RWPE1 (cell line): ENCODE measurements around the gene SNURF.
"Not testable (repeated sequence)": the region's sequence is repeated elsewhere in the genome, so short reads cannot be mapped to it uniquely, and the experiment has no call there.

Experiments used
- CTCF ChIA-PET: fragments of 350-600 bp; sonication (Branson Sonifier 250); formaldehyde crosslinking; extraction: SDS; loops from one replicate; lab custom pipeline; 2021; lab: Yijun Ruan, JAX
- POLR2A ChIA-PET: fragments of 400-600 bp; formaldehyde crosslinking; extraction: SDS; loops from one replicate; lab custom pipeline; 2020; ENCODE audit warnings: antibody characterized with exemption; ENCODE audit not compliant: low non-redundant PET; lab: Yijun Ruan, JAX
- DNase-seq: peaks from one replicate; pipeline ENCODE4 v3.0.0; 2012; ENCODE audit warnings: low spot score
- H3K27ac ChIP-seq: fragments of 450-650 bp; 2 replicates; pipeline ENCODE4 v1.5.1; 2017
- CTCF ChIP-seq: fragments of 450-650 bp; conservative IDR thresholded peaks from 2 replicates; pipeline ENCODE4 v1.5.1; 2017; ENCODE audit warnings: low read depth, mild to moderate bottlenecking

Gene SNURF

GRCh38 chr15:24933716-24934115, 21.1 kb upstream of the SNURF start:
- DNase-seq = no peak
- H3K27ac ChIP-seq = no peak overlapping the region
- POLR2A ChIA-PET = no interaction called here
- TF ChIP-seq CTCF = no peak
- CTCF ChIA-PET = no interaction called here

- H3K27ac ChIP-seq, CTCF ChIA-PET, POLR2A ChIA-PET, DNase-seq: not testable (repeated sequence)
Measured at GRCh38 chr15:24938224-24938623, 16.6 kb upstream of the SNURF start.

GRCh38 chr15:24940236-24940635, 14.6 kb upstream of the SNURF start:
- no peak for TF ChIP-seq CTCF
- POLR2A ChIA-PET = no interaction called here
- no peak overlapping the region for H3K27ac ChIP-seq
- no peak for DNase-seq
- CTCF ChIA-PET = no interaction called here

- ChIA-PET CTCF (no interaction called here), POLR2A (no interaction called here)
- no peak overlapping the region for H3K27ac ChIP-seq
- no peak for DNase-seq
- TF ChIP-seq CTCF = no peak
Measured at GRCh38 chr15:24943361-24943760, 11.4 kb upstream of the SNURF start.

DNA sequence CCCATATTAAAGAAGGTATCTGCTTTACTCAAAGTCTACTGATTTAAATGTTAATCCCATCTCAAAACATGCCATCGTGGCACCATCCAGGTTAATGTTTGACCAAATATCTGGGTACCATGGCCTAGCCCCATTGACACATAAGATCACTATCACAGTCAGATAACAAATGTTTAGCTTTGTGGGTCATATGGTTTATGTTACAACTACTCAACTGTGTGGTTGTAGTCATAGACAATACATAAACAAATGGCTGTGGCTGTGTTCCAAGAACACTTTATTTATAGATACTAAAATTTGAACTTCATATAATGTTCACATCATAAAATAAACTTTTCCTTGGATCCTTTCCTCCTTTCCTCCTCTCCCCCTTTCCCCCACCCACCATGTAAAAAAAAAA, 9.8 kb upstream of the SNURF start:
- CTCF ChIA-PET = interaction anchor here (0.9 kb wide), 1 partner anchor 110 kb away, joined by 3 read pairs; no protein-coding TSS in a partner anchor
- no peak for DNase-seq
- H3K27ac ChIP-seq = no peak overlapping the region
- POLR2A ChIA-PET = no interaction called here
- no peak for TF ChIP-seq CTCF

DNA sequence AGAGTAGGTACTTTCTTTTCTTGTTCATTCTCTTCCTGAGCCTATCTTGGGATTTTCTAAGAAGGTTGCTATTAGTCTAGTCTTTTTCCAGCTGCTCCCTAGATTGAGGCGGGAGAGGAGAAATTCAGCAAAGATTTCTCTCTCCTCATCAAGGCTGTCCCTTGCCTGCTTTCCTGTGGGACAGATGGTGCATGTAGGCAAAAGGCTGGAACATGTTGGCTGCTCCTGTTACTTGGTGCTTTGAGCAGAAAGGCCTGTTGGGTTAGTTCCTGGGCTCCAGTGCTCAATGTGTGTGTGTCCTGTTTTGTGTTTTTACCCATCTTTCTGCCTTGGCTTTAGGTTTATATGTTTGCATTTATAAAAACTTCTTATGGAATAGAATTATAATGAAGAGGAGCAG, 9.1 kb upstream of the SNURF start:
- no peak for DNase-seq
- CTCF ChIA-PET = interaction anchor here (0.7 kb wide), 1 partner anchor 11 kb away, joined by 3 read pairs; no protein-coding TSS in a partner anchor
- POLR2A ChIA-PET = no interaction called here
- no peak for TF ChIP-seq CTCF
- no peak overlapping the region for H3K27ac ChIP-seq

DNA sequence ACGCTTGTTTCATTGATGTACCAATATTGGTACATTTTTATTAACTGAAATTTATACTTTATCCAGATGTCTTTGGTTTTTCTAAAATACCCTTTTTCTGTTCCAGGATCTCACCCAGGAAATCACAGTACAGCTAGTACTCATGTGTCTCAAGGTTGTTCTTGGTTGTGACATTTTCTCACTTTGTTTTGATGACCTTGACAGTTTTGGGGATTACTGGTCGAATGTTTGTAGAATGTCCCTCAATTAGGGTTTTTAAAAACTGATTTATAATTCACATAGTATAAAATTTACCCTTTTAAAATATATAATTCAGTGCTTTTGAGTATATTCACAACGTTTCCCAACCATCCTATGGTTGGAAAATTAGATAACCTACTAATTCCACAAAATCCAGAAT, 6.3 kb upstream of the SNURF start:
- POLR2A ChIA-PET = no interaction called here
- H3K27ac ChIP-seq = no peak overlapping the region
- DNase-seq = no peak
- CTCF ChIA-PET = no interaction called here
- TF ChIP-seq CTCF = no peak
